Fibroblast of villous mesenchyme (primary cell): ENCODE results near the gene OSBPL10. TPM values are rescaled to one million over a fixed set of nuclear protein-coding genes. Genes with fewer than 3 reads are reported as not detected.

Experiments used
- DNase-seq: peaks from one replicate; pipeline ENCODE4 v3.0.0-alpha.2; 2010; ENCODE audit warnings: low read depth
- H3K4me3 ChIP-seq: 2 replicates; pipeline ENCODE4 v1.5.1; 2011; ENCODE audit warnings: low read depth, mild to moderate bottlenecking, low read length
- CTCF ChIP-seq: IDR thresholded peaks from 2 replicates; pipeline ENCODE4 v1.5.1; 2012; ENCODE audit warnings: low read depth, mild to moderate bottlenecking, low read length; ENCODE audit not compliant: insufficient read depth
- total RNA-seq: library from RNA; depleted of rRNA; stranded (reverse); fragments of >200 nt; gene quantifications from 2 replicates; pipeline ENCODE4 v1.2.3, GENCODE V29; 2012

The OSBPL10 gene
- total RNA-seq, 1 donor = 7.3 TPM

- peak; percentile 42 for DNase-seq
- no peak for TF ChIP-seq CTCF
Measured at GRCh38 chr3:31922962-31923361, 58.1 kb downstream of the OSBPL10 start.

GRCh38 chr3:31921837-31922236 lies 59.2 kb downstream of the OSBPL10 start:
- no peak overlapping the region for H3K4me3 ChIP-seq
- no peak for DNase-seq
- no peak for TF ChIP-seq CTCF

More at GRCh38 chr3:31922962-31923361, 58.1 kb downstream of the OSBPL10 start:
- H3K4me3 ChIP-seq = no peak overlapping the region

- no peak for TF ChIP-seq CTCF
- DNase-seq = no peak
- no peak overlapping the region for H3K4me3 ChIP-seq
Measured at GRCh38 chr3:31920310-31920709, 60.8 kb downstream of the OSBPL10 start.

- no peak for DNase-seq
- H3K4me3 ChIP-seq = no peak overlapping the region
- no peak for TF ChIP-seq CTCF
Measured at GRCh38 chr3:31919528-31919927, 61.5 kb downstream of the OSBPL10 start.

- no peak overlapping the region for H3K4me3 ChIP-seq
- DNase-seq = peak; percentile 41
- no peak for TF ChIP-seq CTCF
Measured at GRCh38 chr3:31918179-31919150, 62.6 kb downstream of the OSBPL10 start.

- DNase-seq = no peak
- H3K4me3 ChIP-seq = no peak overlapping the region
- no peak for TF ChIP-seq CTCF
Measured at GRCh38 chr3:31917303-31918005, 63.6 kb downstream of the OSBPL10 start.
